Activated T-cell treated with anti-CD3 and anti-CD28 coated beads, Interleukin-2, amount 50 U/mL, for 48 hours (primary cell): ENCODE results near the gene VIT.
A peak's percentile ranks its signal among the peaks of the same experiment; 100 is the strongest.

Experiments used
- DNase-seq, 2 experiments: peaks; one replicate each; pipeline ENCODE4 v3.0.0-alpha.2; 2020

VIT gene

DNA sequence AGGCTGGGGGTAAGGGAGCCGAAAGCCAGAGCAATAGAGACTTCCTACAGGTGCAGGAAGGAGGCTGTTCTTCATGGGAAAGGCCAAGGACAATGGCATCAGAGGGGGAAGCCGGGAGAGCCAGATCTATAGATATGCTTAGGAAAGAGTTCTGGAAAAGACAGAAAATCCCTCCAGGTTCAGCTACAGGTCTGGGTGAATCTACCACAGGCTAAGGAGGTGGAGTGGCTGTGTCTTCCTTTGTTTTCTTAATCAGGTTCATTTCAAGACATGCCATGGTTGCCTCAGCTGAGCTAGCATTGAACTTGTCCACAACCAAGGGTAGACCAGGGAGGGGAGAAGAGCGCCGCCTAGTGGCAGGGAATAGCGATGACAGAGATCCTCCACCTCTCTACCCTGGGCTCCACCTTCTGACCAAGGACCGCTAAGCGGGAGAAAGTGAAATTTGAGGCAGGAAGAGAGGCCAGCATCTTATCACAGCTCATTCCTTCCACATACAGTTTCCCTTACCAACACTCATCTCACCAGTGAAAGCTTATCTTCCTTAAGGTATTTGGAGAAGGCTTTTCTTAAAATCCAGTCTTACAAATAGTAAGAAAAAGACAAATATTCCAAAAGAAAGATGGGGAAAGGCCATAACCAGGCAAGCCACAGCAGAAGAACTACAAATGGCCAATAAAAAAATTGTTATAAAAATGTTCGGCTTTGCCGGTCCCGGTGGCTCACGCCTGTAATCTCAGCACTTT lies 74.2 kb downstream of the VIT start:
- DNase-seq = peak; percentile 57 to 70

DNA sequence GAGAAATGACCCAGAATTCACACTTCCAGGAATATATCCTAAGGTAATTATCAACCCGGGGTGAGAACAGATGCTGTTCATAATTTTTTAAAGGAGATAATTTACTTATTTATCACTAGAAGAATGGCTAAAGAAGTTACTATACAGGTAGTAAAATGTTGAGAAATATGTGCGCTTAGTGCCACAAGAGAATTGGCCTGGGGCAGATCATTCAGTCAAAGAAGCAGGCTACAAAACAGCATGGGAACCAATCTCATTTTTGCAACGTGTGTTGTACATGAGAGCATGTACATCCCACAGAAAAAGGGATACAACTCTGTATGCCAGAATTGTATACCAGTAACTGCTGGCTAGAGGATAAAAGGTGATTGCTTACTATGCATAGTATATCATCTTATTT lies 75.2 kb downstream of the VIT start:
- DNase-seq = no peak

DNA sequence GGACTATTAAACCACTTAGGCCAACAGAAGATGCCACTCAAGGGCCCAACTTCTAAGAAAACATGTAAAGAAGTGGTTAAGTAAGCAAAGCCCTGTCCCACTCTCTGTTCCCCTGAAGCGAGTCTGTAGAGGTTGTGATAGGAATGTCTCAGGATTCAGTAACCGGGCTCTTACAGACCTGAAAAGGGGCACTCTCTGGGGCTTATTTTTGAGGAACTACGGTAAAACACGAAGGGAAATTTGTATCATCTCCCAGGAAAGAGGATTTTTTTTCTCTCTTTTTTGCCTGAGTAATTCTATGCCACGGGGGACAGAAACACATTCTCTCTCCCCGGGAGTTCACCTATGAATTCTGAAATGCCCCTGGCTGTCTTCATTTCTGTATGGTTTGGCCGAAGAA lies 77.4 kb downstream of the VIT start:
- no peak for DNase-seq

DNA sequence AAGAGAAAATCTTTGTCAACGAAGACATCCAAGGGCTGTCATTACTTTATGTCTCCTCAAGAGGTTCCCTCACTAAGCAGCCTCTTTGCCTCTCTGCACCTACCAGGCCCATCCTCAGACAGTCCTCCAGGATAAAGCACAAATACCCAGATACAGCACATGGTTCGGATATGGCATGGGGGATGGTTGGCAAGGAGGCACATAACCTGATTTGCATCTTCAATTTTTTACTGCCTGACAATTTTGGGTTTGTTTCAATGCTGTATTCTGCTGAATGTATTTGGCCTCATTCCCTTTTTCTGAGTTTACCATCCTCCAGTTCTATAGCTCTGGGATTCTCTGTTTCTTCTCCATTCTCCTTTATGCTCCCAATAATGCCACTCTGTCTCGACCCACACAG lies 78.8 kb downstream of the VIT start:
- no peak for DNase-seq

DNA sequence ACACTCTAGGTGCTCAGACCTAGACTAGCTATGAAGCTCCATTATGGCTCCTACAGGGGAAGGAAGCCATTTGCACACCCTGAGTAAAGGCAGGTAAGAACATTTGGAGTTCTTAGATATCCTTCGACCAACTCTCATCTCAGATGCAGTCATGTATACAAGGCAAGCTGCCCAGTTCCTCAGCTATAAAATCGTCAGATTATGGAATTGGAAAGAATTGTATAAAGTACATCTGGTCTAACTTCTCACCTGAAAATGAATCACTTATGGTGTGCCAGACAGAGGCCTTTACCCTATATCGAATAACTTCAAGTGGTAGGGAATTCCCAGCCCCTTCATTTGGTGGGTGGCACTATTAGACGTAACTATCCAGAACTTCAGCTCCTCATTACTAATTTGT lies 79.3 kb downstream of the VIT start:
- DNase-seq = no peak

DNA sequence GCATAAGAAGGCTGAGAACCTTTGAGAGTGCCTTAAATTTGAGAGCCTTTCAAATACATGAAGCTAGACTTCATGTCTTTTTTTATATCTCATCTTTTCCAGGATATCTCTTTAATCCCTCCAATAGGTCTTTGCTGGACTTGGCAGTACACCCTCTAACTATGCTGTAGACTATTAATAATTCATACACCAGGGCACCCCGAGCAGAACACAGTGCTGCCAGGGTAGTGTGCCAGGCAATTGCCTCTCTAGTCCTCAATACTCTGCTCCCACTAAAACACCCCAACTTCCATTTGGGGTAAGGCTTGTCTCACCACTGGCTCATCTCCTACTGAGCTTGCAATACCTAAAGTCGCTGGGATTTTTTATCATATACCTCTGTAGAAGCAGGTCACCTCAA lies 80.8 kb downstream of the VIT start:
- DNase-seq = no peak

DNA sequence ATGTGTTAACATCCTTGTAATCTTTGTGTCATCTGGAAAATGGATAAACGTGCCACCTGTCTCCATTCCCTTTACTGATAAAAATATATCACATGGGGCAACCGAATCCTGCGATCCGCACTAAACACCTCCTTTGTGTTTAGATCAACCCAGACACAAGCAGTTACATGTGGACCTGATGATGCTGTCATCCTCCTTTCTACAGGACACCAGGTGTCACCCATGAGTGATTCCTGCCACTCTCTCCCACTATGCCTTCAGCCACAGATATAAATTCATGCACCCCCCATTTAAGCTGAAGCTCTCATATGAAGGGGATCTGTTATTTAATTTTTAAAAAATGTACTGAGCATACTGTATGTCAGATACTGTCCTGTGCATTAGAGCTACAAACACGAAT lies 81.3 kb downstream of the VIT start:
- no peak for DNase-seq

DNA sequence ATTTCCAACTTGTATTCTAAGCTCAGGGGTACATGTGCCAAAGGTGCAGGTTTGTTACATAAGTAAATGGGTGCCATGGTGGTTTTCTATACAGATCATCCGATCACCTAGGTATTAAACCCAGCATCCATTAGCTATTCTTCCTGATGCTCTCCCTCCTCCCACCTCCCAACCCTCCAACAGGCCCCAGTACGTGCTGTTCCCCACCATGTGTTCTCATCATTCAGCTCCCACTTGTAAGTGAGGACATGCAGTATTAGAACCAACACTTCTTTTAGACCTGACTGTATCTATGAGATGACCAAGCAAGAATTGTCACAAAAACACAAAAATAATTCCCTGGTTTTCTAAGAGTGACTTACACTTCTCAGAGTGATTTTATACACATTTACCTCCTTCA lies 83.0 kb downstream of the VIT start:
- no peak for DNase-seq

DNA sequence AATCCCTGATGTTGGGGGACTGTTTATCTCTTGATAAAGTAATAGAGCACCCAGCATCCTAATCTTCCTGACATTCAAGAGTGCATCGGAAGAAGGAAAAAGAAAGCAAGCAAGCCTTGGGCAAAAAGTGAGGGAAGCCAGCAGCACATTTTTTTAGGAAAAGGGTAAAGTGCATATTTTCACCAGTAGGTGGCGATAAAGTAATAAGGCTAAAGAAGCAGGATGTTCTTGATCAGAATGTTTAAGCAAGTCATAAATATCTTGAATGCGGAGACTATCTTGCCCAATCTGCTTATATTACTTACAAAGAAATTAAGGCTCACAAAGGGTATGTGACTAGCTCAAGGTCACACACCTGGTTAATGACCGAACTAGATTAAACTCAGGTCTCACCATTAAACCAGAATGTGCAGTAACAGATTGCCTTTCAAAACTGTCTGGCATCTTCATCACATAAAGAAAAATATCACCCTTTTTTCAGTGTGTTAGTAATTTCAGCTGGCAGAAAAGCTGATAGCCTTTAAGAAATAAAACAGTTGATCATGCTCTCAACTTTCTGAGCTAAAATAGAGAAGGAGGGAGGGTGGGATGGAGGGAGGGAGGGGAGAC lies 83.8 kb downstream of the VIT start:
- no peak for DNase-seq

DNA sequence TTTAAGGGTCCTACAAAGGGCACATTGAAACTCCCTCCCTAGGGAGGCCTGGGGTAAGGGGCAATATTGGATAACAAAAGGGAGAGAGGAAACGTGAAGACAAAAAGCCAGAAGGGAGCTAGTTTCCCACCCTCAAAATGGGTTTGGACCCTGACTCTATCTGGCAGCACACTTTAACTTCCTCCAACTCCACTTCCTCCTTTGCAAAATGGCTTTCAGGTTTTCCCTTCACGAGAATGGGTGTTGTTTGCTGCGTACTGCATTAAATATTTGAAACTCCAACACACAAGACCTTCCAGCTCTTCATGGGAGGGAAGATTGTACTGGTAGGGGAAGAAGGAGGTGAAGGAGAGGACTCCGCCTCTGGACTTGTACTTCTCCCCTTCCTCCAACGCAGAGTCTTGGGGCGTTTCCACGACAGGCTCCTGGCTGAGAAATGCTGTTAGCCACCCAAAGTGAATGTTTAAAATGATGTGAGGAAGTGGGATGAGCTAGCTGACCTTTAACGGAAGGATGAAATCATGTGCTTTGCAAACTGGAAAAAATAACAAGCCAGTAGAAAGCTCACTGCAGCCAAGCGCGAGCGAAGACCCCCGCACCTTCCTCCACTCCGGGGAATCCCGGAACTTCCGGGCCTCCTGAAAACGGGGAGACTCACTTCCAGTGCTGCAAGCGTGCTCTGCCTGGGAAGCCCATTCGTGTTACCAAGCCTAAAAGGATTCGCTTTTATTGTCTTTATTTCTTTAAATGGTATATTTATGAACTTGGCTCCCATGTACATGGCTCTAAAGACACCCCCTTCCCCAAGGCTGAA lies 85.6 kb downstream of the VIT start:
- no peak for DNase-seq

DNA sequence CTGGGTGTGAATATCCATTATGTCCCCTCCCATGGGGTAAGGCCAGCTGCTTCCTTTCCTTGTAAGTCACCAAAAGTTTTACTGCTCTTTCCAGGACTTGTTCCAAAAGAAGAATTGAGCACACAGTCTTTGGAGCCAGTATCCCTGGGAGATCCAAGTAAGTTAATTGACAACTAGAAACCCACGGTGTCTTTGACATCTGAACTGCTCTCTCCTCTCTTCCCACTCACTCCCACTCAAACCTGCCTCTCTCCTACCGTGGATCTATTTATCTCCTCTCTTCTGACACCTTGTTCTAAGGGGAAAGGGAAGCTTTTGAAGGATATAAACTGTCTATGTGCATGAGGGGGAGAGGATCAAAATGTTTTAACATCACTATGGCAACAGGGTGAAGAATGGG lies 86.7 kb downstream of the VIT start:
- DNase-seq = no peak

DNA sequence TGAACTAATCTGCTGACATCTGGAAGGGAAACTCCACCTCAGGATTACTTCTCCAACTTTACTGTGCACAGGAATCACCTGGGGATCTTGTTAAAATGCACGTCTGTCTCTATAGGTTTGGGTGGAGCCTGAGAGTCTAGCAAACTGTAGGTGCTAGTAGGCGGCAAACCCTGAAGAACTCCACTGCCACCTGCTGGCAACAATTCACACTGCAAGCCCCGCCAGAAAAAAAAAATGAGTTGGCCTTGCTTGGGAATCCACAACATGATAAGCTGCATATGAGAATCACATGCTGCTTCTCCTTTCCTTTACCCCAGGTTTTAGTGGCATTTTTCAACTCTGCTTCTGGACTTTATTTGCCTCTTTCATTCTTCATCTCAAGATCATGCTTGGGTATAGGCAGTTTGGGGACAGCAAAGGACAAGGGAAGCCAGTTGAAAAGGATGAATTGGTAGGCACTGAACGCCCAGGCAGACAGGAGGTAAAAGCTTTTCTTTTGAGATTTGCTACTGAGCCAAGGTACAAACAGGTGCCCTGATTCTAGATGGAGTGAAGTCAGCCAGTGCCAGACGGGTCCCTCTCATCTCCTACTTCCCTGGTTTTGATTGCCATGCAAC lies 88.8 kb downstream of the VIT start:
- DNase-seq = peak; percentile 82 to 83

DNA sequence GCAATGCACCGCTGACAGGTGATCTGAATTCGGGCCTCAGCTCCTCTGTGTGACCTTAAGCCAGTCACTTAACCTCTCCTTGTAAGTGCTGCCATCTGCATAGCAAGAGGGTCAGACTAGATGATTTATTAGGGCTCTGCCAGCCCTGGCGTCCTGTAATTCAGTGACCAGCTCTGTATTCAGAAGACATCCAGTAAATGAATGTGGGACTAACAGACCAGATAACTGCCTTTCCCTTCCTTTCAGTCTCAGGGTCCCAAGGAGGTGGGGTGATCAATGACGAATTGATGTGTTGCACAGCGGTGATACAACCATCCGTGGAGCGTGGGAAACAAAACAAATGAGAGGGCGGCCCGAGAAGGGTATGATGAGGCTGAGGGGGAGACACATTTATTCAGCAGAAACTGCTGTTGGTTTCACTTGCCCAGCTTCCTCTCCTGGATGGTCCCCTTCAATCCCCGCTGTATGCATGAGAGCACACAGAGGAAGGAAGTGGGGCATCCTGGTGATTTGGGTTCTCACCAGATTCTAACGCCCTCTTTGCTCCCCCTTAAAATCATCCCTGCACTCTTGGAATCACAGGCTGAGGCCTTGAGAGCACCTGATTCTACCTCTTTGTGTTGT lies 92.8 kb downstream of the VIT start:
- DNase-seq = no peak

DNA sequence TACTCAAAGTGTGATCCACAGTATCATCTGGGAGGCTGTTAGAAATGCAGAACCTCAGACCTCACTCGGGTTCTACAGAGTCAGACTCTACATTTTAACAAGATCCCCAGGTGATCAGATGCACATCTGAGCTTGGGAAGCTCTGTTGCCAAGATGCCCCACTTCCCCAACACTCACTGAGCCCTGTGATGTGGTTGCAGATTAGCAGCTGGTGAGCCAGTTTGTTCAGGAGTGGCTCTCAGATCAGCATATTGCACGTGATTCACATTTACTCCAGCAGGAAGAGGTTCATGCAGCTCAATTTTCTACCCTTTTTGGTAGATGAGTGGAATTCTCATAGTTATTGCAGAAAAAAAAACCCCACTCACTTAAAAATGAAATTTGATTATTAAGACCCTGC lies 96.4 kb downstream of the VIT start:
- no peak for DNase-seq

DNA sequence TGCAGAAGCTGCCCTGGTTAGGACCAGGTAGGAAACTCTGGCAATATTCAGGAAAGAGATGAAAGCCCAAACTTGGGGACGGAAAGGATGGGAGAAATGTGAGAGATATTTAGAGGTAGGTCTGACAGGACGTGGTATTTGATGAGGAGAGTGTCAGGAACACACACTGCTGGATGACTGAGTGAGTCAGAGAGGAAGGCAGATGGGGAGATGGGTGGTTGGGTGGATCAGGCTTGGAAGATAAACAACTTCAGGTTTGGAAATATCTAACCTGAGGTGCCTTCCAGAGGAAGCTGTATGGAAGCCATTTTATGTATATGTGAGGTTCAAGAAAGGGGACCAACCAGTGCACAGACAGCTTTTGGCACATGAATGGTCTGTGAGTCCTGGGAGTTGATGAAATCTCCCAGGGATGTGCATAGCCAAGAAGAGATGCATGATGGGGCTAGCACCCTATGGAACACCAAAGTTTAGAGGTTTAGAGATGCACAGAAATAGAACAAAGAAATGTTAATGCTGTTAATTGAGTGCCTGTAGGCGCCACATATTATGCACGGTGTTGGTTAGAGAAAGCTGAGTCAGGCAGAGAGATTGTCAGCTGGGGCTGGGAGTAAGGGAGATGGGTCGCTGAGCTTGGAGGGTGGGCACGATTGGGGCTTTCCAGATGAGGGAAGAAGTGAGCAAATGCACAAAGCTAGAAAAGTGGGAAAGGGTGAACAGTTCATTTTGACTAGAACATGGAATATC lies 101.0 kb downstream of the VIT start:
- no peak for DNase-seq

DNA sequence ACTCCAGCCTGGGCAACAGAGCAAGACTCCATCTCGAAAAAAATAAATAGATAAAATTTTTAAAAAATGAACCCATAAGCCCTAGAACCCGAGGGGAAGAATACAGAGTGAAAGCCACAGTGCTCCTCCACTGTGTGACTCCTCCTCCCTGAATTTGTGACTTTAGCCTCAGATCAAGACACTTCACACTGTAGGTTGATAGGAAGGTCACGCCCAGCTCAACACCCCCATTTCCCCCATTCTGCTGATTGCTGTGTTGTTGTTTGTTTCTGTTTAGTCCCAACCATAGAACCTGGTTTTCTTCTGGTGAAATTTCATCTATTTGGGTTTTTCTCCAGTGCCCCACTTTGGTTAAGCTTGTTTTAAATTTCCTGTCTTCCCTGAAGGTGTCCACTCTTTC lies 102.2 kb downstream of the VIT start:
- no peak for DNase-seq

DNA sequence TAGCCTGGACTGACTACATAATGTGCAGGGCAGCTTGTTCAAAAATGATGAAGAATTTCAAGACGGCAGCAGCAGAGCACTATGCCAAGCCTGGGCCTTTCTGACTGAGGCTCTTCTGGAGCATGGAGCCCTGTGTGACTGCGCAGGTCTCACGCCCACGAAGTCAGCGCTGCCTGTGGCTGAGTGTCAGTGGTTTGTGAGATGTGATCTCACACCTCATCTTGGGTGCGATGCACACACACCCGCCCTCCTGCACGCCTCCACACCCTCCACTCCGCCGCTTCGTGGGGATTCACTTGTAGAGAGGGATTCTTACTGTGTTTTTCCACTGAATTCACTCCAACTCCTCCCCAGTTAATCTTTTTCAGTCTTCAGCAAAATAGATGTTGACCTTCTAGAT lies 103.9 kb downstream of the VIT start:
- DNase-seq = peak; percentile 73 to 80

DNA sequence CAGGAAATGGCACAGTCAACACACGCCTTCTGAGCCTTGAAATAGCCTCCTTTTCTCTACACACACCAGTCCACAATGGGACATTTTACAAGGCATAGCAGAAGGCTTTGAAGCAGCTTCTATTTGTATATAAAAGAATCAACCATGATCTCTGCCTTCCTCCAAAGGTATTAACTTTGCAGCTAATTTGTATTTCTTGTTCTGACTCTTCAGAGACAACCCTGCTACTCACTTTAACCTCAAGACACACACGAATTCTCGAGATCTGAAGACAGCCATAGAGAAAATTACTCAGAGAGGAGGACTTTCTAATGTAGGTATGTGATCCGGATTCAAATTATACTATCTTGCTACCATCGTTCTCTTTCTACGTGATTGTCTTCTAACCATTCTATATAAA lies 104.6 kb downstream of the VIT start:
- DNase-seq = no peak

DNA sequence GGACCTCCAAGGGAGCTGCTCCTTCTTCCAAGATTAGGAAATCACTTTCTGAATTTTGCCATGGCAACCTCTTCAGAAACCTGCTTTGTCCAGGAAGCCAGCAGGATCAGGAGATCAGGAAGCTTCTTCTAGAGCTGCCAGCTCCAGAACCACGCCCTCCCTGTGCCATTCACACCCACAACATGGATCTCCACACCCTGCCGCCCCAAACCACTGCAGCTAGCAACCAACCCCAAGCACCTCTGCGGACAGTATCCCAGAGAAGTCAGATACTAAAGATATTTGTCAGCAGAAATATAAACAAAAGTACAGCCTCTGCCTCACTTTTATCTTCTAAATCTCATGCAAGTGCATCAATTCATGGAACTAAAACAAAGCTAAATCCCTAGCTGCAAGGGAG lies 106.4 kb downstream of the VIT start:
- no peak for DNase-seq

DNA sequence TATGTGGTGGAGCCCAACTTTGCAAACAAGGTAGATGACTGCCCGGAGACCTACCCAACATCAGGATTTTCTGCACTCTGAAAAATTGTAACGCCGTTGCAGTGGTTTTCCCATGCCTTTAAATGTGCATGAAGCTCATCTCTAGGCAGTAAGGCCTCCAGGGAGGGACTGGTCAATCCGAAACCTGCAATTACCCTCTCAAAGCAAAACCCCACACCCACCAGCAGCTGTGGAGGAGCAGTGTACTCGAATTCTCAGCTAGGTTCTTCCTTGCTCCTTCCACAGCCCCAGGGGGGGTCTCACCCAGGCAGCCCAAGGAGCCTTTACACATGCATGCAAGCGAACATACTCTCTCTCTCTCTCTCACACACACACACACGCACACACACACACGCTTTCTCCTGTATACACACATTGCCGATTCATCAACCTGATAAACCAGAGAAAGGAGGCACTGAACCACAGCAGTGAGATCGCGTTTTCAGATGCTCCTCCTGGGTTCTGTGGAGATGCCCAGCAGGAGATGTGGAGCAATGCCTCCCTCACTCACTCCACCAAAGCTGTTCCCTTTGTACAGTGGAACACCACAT lies 109.2 kb downstream of the VIT start:
- DNase-seq = no peak

DNA sequence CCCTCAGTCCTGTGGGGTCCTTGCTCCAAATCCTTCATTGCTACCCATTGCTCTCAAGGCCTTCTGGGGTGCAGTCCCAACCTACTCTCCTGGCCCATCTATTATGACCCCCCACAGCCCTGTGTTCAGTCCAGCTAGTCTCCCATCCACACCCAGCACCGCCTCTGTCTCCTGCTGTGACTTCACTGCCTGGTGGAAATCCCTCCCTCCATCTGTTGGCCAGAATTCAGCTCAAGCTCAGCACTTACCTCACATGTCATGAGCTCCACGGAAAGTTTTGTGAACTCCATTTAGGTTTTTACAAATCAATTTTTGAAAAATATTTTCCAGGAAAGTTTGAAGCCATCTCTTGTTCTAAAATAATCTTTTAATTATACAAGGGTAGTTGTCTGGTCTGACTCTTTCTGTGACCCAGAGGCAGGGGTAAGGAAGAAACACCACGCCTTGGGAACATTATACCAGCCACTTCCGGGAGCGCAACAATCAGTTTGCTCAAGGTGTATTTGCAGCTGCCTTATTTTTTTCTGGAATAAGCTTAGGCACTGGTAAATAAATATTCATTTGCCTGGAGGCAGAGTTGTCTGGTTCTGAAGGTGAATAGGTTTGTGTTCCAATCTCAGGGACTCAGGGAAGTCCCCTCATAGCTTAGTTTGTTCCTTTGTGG lies 110.8 kb downstream of the VIT start:
- no peak for DNase-seq
